OCI-LY1 (cell line): Measurements from ENCODE around the gene SECISBP2L.

Source experiments
- EZH2 ChIP-seq: fragments of 200-600 bp; sonication (generic), shearing (Covaris generic); IDR thresholded peaks from 2 replicates; pipeline ENCODE4 v1.8.0; 2017; ENCODE audit warnings: borderline replicate concordance, mixed run types, mild to moderate bottlenecking, antibody characterized with exemption, low read length, moderate library complexity, mixed read lengths
- TF ChIP-seq, protein P1 (sequence below): fragments of 200-600 bp; sonication (generic), shearing (Covaris generic); IDR thresholded peaks from 2 replicates; pipeline ENCODE4 v1.5.1; 2017; ENCODE audit warnings: mild to moderate bottlenecking, antibody characterized with exemption, low read length, moderate library complexity, mixed read lengths

DNA sequence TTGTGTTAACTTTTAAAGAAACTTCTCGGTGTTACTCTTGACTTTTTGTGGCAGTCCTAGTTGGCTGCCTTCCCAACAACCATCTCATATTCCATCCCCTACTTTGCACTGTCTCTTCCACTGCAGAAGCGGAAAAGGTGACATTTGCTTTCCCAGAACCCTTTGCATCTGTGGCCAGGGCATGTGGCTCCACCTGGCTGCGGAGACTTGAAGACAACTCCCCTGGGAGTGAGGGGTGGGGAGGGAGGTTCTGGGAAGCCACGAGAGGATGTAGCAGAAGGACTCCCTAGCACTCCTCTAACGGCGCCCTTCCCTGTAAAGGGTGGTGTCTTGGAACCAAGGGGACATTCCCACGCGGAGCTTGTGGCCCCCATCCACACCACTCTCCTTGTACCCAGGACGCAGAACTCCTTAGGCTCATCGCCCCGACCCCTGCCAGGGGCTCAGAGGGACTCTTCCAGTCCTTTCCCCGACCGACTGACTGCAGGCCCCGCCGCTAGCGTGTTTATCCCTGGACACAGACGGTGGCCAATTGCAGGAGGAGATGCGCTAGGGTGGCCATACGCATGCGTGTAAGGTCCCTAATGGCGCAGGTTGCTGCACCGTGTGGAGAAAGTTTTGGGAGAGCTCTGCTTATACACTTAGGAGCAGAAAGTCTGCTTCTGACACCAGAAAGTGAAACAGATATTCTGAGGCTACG is 33.2 kb upstream of the SECISBP2L start:
- TF ChIP-seq, protein P1, sequence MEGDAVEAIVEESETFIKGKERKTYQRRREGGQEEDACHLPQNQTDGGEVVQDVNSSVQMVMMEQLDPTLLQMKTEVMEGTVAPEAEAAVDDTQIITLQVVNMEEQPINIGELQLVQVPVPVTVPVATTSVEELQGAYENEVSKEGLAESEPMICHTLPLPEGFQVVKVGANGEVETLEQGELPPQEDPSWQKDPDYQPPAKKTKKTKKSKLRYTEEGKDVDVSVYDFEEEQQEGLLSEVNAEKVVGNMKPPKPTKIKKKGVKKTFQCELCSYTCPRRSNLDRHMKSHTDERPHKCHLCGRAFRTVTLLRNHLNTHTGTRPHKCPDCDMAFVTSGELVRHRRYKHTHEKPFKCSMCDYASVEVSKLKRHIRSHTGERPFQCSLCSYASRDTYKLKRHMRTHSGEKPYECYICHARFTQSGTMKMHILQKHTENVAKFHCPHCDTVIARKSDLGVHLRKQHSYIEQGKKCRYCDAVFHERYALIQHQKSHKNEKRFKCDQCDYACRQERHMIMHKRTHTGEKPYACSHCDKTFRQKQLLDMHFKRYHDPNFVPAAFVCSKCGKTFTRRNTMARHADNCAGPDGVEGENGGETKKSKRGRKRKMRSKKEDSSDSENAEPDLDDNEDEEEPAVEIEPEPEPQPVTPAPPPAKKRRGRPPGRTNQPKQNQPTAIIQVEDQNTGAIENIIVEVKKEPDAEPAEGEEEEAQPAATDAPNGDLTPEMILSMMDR, result no peak
- TF ChIP-seq EZH2, result no peak
